Measurements from ENCODE around the gene TBRG1. TPM values are rescaled to one million over a fixed set of nuclear protein-coding genes. Genes with fewer than 3 reads are reported as not detected.

TBRG1 gene
- total RNA-seq, 2 donors from 2014 or later, result 30.7 to 35.5 TPM

- ATAC-seq, result no peak
- DNase-seq, result no peak
- intact Hi-C loops (cut with DNase I, micrococcal nuclease), result no loop called here
These were observed 11.6 kb upstream of the TBRG1 start, which contains the start of gene PANX3 for GRCh38 chr11:124611064-124611463. TSS of gene PANX3 (plus strand) at chr11:124611428. CDS start at chr11:124611557, 129 bp downstream.

- DNase-seq, result no peak
- intact Hi-C loops (cut with DNase I, micrococcal nuclease), result no loop called here
These were observed 10.6 kb upstream of the TBRG1 start for GRCh38 chr11:124612045-124612444.

GRCh38 chr11:124612567-124613246, 10.0 kb upstream of the TBRG1 start:
- intact Hi-C loops (cut with DNase I, micrococcal nuclease), result no loop called here
- ATAC-seq (no peak), DNase-seq (no peak)

More at GRCh38 chr11:124612045-124612444, 10.6 kb upstream of the TBRG1 start:
- ATAC-seq, result no peak

DNA sequence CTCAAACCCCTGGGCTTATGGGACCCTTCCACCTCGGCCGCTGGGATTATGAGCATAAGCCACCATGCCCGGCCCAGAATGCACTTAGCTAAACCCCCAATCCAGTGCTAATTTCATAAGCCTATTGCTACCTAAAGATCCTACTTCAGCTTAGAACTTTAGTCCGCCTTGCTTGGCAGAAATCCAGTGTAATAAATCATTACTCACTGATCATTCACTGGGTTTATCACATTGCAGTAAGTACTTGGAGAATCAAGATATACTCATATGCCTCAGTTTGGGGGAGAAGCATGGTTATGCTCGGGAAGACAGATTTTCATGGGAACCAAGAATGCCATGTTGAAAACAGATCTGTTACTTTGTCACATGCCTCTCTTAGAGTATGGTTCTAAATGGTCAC, 3.8 kb upstream of the TBRG1 start:
- ATAC-seq, result no peak
- no peak for DNase-seq
- intact Hi-C loops (cut with DNase I, micrococcal nuclease), result no loop called here

- no peak for ATAC-seq
- DNase-seq, result no peak
- intact Hi-C loops (cut with DNase I, micrococcal nuclease), result no loop called here
These were observed 1.3 kb downstream of the TBRG1 start for GRCh38 chr11:124623861-124624525.

GRCh38 chr11:124625504-124626168, 3.0 kb downstream of the TBRG1 start:
- intact Hi-C loops (cut with DNase I, micrococcal nuclease), result no loop called here
- ATAC-seq, result no peak
- DNase-seq, result no peak

GRCh38 chr11:124627546-124627945, 4.9 kb downstream of the TBRG1 start:
- DNase-seq (no peak), ATAC-seq (no peak)
- intact Hi-C loops (cut with DNase I, micrococcal nuclease), result no loop called here

DNA sequence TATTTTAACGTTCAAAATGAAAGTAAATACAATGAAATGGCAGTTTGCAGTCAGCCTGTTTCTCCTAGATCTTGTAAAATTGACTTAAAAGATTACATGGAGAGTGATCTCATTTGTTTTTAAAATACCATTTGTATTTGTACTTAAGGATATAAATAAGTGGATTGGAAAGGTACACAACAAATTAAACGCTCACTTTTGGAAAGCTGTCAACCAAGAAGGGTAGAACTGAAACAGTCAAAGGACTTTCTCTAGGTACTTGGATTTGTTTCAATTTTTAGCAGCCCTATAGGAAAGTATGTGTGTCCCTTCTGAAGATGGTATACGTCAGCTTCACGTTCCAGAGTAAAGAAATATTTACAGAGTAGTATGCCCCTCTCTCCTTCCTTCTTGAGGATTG, 7.3 kb downstream of the TBRG1 start:
- intact Hi-C loops (cut with DNase I, micrococcal nuclease), result no loop called here
- ATAC-seq, result no peak
- no peak for DNase-seq

- ATAC-seq (peak; percentile 54), DNase-seq (no peak)
- intact Hi-C loops (cut with DNase I, micrococcal nuclease), result no loop called here
These were observed 10.7 kb downstream of the TBRG1 start for GRCh38 chr11:124633355-124633754.

GRCh38 chr11:124635932-124636331, 13.3 kb downstream of the TBRG1 start:
- intact Hi-C loops (cut with DNase I, micrococcal nuclease), result no loop called here
- DNase-seq (no peak), ATAC-seq (no peak)

- intact Hi-C loops (cut with DNase I, micrococcal nuclease), result no loop called here
- DNase-seq, result no peak
- no peak for ATAC-seq
These were observed 15.8 kb downstream of the TBRG1 start for GRCh38 chr11:124638500-124638899.

- ATAC-seq (peak; percentile 34), DNase-seq (no peak)
These were observed 16.5 kb downstream of the TBRG1 start for GRCh38 chr11:124639186-124639585.

DNA sequence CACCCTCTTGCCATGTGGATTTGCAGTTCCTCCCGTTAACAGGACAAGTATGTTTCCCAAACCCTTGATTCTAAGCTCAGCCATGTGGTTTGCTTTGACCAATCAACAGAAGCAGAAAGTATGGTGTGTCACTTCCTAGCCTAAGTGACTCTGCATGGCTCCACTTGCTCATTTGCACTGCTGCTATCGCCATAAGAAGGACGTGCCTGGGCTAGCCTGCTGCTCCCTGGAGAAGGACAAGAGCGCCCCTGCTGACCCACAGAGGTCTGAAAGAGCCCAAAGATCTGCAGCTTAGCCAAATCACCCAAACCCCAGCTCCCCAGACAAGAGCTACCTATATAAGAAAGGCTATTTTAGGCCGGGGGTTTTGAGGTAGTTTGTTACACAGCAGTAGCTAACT, 18.0 kb downstream of the TBRG1 start:
- intact Hi-C loops (cut with DNase I, micrococcal nuclease), result no loop called here
- no peak for DNase-seq
- ATAC-seq, result no peak

More at GRCh38 chr11:124639186-124639585, 16.5 kb downstream of the TBRG1 start:
- intact Hi-C loops (cut with DNase I, micrococcal nuclease), result no loop called here

GRCh38 chr11:124642628-124643027, 20.0 kb downstream of the TBRG1 start:
- DNase-seq (no peak), ATAC-seq (no peak)
- intact Hi-C loops (cut with DNase I, micrococcal nuclease), result no loop called here

GRCh38 chr11:124643042-124643604, 20.5 kb downstream of the TBRG1 start:
- no peak for ATAC-seq
- intact Hi-C loops (cut with DNase I, micrococcal nuclease), result no loop called here
- no peak for DNase-seq

DNA sequence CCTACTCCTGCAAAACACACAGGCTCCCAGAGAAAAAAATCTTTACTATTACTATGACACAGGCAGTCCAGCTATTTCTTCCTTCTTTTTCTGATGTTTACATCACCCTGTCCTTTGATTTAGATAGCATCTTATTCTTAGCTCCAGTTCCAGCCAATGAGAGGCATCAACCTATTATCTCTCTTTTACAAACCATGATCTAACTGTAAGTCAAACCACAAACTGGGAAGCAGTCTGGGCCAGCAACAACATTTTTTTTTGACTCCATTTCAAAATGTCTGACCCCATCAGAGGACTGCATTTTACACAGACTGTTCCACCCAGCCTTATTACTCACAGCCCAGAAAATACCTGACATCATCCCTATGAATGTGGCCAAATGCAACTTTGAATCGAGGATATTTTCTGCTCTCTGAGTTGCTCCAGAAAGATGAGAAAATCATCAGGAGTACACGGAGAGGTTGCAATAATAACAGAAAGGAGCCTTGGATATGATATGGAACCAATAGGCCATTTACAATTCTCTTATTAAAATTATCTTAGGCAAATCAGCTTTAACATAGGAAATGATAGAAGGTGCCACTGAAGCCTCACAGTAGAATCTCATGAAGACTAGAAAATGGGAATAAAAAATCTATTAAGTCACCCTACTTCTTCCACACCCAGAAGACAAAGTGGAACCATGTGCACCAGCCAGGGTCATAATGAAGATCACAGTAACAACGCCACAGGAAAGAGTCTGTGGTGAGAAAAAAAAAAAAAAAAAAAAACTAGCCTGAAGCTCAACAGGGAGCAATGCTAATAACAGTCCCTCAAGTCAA, 21.2 kb downstream of the TBRG1 start:
- ATAC-seq, result no peak
- intact Hi-C loops (cut with DNase I, micrococcal nuclease), result no loop called here
- DNase-seq, result no peak

- intact Hi-C loops (cut with DNase I, micrococcal nuclease), result no loop called here
- DNase-seq (peak in 1 of 2 donors; percentile 49), ATAC-seq (peak; percentile 86)
These were observed 22.0 kb downstream of the TBRG1 start for GRCh38 chr11:124644426-124645280.

GRCh38 chr11:124646148-124646547, 23.5 kb downstream of the TBRG1 start:
- intact Hi-C loops (cut with DNase I, micrococcal nuclease), result no loop called here
- DNase-seq (no peak), ATAC-seq (no peak)
